Measurements from ENCODE around the gene PPP1R3A.

- TF ChIP-seq CTCF (IDR thresholded peaks at IDR 0.05; ENCODE audit: poor library complexity, severe bottlenecking), result no peak
- no peak for TF ChIP-seq MXI1 (conservative IDR thresholded peaks at IDR 0.05; ENCODE audit: poor library complexity, severe bottlenecking)
- TF ChIP-seq SMC3 (conservative IDR thresholded peaks at IDR 0.05; ENCODE audit: poor library complexity), result no peak
- no peak for TF ChIP-seq POLR2AphosphoS5 (IDR thresholded peaks at IDR 0.05)
- TF ChIP-seq EP300 (conservative IDR thresholded peaks at IDR 0.05; ENCODE audit: poor library complexity, severe bottlenecking), result no peak
- TF ChIP-seq EZH2 (IDR thresholded peaks at IDR 0.05; ENCODE audit: borderline replicate concordance, insufficient read depth, low read length, poor library complexity, severe bottlenecking), result no peak
- TF ChIP-seq RAD21 (conservative IDR thresholded peaks at IDR 0.05), result no peak
- no peak for TF ChIP-seq REST (IDR thresholded peaks at IDR 0.05; ENCODE audit: borderline replicate concordance)
- no peak for TF ChIP-seq TAF1 (IDR thresholded peaks at IDR 0.05; ENCODE audit: low read depth)
Measured at GRCh38 chr7:113856010-113856409, 62.8 kb downstream of the PPP1R3A start.
